ENCODE data around the gene LMBRD1.

DNA sequence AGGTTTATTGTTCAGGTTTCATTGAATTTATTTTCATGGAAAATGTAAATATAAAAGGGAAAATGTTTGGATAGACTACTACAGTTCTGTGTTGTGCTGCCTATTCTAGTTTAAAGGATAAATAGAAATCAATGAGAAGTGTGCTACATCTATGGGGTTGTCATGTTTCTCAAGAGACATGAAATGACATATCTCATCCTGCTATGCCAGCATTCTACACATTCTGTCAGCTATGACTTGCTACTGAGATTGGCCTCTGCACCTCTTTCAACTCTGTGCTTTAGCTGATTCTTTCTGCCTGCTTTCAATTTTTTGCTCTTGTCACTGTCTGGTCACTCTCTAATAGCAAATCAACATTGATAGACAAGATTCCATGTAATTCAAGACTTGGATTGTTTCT, 35.7 kb upstream of the LMBRD1 start:
- no peak for TF ChIP-seq SUZ12 (IDR thresholded peaks at IDR 0.05; ENCODE audit: extremely low read depth, insufficient read depth, insufficient read length)
- TF ChIP-seq YY1 (IDR thresholded peaks at IDR 0.05; ENCODE audit: insufficient read depth, insufficient read length), result no peak

Measured in NT2/D1 (cell line).